GM19467 (cell line): Measurements from ENCODE around the gene KIF3C.
"Not testable (repeated sequence)": the region's sequence is repeated elsewhere in the genome, so short reads cannot be mapped to it uniquely, and the experiment has no call there.

Experiments used
- ATAC-seq: cut with Tn5 transposase; IDR thresholded peaks from one replicate; pipeline ENCODE4 v1.9.1; 2021; ENCODE audit warnings: mild to moderate bottlenecking, moderate library complexity; ENCODE audit not compliant: unreplicated experiment

The KIF3C gene

DNA sequence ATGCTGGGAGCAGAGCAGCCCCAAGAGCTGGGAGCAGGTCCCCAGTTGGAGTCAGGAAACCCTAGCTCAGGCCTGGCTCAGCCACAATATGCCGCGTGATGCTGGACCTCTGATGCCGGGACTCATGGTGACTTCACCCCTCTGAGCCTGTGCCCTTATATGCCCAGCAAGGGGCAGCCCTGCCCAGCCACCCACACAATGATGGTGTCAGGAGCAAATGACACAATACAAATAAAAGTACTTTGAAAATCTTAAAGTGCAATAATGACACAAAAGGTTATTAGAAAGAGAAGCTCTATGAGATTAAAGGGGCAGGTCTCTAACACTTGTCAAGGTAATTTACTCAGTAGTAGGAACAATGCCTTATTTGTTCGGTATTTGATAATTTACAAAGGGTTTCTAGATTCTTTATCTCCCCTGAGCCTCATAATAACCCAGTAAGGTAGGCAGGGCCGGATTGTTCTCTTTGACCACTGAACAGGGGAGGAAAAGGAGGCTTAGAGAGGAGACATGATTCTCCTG lies 18.3 kb upstream of the KIF3C start:
- ATAC-seq, result no peak

DNA sequence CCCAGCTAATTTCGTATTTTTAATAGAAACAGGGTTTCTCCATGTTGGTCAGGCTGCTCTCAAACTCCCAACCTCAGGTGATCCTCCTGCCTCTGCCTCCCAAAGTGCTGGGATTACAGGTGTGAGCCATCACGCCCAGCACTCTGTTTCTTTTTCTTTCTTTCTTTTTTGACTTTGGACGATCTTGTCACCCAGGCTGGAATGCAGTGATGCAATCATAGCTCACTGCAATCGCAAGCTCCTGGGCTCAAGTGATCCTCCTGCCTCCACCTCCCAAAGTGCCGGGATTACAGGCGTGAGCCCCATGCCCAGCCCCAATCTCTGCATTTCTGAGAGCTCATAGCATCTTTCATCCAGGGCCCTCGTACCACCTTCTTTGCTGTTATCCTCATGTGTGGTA lies 17.1 kb upstream of the KIF3C start:
- ATAC-seq, result not testable (repeated sequence)

DNA sequence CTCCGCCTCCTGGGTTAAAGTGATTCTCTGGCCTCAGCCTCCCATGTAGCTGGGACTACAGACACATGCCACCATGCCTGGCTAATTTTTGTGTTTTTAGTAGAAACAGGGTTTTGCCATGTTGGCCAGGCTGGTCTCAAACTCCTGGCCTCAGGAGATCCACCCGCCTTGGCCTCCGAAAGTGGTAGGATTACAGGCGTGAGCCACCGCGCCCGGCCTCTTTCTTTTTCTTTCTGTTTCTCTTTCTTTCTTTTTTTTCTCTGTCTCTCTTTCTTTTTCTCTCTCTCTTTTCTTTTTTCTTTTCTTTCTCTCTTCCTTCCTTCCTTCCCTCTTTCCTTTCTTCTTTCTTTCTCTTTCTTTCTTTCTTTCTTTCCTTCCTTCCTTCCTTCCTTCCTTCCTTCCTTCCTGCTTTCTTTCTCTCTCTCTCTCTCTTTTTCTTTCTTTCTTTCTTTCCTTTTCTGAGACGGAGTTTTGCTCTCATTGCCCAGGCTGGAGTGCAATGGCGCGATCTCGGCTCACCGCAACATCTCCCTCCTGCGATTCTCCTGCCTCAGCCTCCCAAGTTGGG lies 16.6 kb upstream of the KIF3C start:
- ATAC-seq, result not testable (repeated sequence)

DNA sequence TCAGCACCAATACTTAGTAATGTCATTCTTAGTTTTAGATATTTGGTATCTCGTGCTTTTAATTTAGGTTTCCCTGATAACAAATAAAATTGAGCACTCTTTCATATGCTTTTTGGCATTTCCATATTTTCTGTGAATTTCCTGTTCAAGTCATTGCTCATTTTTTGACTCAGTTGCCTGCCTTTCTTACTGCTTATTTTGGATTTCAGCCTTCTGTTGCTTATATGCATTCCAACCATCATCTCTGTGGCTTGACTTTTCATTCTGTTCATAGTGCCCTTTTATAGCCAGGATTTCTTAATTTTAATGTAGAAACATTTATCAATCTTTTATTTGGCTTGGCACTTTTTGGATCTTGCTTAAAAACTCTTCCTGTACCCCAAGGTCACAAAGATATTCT lies 14.5 kb upstream of the KIF3C start:
- no peak for ATAC-seq

DNA sequence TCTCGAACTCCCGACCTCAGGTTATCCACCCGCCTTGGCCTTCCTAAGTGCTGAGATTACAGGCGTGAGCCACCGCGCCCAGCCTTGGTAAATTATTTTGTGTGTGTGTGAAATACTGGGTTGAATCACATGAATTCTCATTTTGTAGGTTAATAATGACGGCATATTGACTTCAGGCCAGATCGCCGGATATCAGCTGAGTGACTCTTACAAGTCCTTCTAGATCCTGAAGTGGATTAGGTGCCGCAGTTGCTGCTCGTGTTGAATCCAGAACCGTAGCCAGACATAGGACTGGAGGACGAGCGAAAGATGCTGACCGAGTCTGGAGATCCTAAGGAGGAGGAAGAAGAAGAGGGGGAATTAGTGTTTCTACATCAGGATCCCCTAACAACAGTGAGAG lies 12.2 kb upstream of the KIF3C start:
- ATAC-seq, result no peak

DNA sequence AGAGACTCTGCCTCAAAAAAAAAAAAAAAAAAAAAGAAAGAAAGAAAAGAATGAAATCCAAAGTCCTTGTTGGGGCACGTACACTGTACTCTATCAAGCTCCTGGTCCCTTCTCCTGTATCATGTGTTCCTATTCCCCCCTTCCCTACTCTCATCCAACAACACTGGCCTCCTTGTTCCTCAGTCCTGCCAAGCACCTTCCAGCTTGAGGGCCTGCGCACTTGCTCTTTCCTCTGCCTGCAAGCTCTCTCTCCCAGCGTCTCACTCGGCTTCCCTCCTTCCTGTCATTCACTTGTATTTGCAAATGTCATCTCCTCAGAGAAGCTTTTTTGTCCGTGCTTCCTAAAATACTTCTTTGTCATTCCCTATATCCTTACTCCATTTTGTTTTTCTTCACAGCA lies 10.8 kb upstream of the KIF3C start:
- ATAC-seq, result no peak

DNA sequence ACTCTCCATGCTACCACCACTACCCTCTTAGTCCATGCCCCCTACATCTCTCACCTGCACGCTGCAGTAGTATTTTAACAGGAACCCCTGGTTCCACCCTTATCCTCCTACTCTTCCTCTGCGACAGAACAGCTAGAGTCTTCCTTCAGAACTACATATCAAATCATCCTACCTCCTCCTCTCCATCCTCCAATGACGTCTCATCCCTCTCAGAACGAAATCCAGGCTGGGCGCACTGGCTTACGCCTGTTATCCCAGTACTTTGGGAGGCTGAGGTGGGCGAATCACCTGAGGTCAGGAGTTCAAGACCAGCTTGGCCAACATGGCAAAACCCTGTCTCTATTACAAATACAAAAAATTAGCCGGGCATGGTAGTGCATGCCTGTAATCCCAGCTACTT lies 10.3 kb upstream of the KIF3C start:
- ATAC-seq, result no peak

DNA sequence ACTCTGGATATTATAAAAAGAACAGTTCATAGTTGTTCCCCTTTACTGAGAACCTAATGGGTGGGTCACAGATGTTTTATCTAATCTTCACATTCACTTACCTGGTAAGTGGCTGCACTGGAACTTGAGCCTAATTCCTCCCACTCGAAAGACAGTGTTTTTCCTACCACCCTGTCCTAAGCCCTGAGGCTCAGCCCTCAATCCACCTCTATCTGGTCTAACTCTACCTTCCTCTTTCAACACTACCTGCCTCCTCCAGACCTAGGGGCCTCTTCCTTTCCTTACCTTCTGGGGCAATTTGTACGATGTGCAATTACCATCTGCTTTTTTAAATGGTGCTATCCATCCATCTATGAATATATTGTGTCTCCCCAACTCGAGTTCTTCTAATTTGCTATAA lies 9.7 kb upstream of the KIF3C start:
- ATAC-seq, result no peak

DNA sequence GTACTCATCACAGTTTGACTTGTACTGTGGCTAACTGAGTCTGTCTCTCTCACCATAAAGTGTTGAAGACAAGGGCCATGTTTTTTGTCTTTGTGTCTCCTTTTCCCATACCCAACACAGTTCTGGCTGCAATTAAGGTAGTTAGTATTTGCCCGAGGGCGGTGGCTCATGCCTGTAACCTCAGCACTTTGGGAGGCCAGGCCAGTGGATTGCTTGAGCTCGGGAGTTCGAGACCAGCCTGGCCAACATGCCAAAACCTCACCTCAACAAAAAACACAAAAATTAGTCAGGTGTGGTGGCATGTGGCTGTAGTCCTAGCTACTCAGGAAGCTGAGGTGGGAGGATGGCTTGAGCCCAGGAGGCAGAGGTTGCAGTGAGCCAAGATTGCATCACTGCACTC lies 6.9 kb upstream of the KIF3C start:
- no peak for ATAC-seq

DNA sequence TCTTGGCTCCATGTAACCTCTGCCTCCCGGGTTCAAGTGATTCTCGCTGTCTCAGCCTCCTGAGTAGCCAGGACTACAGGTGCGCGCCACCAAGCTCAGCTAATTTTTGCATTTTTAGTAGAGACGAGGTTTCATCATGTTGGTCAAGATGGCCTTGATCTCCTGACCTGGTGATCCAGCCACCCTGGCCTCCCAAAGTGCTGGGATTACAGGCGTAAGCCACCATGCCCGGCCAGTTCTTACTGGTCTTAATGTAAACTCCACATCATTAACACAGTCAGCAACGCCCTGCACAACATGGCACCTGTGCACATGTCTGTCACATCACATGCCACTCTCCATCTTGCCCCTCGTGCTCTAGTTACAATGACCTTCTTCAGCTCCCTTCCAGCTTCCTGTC lies 5.8 kb upstream of the KIF3C start:
- ATAC-seq, result no peak

DNA sequence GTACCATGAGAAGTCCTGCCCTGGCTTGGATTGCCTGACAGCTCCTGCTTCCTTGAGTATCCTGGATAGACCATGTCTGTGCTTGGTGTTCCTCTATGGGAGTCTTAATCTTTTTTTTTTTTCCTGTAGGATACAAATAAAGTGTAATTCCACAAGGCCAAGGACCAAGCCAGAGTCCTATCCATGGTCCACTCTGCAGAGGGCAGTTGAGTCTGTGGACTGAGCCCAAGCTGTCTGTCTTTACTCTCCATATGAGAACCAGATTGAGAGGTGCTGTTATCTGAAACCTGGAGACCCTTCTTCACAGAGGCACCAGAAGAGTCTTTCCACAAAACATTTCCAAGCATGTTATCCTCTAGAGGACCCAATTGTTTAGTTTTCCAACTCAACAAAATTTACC lies 1.4 kb upstream of the KIF3C start:
- no peak for ATAC-seq

DNA sequence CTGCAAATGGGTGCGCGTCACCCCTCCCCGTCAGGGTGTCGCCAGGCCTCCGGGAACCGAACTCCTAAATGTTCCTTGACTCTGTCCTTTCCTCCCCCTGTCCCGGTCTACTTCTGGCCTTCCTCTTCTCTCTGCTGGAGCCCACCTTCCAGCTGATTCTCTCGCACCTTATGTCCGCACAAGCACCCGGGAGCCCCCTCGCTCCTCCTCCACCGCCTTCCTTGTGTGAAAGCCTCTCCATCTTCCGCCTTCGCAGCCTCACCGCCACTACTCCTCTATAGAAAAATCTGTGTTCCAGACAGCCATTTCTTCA lies 627 bp upstream of the KIF3C start:
- ATAC-seq, result no peak

DNA sequence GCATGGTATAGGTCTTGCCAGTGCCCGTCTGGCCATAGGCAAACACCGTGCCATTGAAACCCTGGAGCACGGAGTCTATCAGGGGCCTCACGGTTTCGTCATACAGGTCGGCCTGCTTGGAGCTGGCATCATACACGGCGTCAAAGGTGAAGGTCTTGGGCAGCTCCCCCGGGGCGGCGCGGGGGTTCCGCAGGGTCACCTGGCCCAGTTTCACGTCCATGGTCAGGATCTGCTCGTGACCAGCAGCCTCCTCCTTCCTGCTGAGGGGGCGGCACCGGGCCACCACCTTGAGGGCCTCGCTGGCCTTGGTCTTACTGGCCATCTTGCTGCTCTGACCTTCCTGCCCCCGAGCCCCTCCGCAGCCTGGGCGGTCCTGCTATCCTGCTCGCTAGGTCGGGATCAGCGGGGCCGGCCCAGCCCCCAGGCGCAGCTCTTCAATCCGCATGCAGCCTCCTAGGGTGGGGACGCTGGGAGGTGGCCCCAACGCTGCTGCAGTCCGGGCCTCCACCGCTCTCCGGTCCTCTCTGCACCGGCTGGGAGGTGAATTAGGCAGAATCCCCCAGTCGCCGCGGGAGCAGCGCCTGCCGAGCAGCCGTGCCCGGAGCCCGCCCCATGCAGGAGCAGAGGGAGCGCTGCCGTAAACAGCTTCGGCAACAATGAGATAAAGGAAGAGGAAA lies 563 bp downstream of the KIF3C start:
- no peak for ATAC-seq

DNA sequence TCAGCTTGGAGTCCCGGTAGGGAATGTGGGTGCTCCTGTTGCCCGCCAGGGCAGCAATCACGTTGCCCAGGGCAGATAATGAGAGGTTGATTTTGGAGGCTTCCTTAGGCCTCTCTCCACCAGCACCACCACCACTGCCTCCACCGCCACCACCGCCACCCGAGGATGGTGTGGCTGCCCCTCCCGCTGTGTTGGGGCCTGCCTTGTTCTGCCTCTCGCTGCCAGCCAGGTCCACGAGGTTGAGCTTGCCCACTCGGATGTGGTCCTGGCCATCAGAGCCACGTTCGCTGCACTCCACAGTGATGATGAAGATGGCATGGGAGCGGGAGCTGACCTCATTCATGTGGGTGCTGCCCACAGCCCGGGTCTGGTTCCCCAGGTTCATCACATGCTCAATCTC lies 1.3 kb downstream of the KIF3C start:
- ATAC-seq, result no peak

DNA sequence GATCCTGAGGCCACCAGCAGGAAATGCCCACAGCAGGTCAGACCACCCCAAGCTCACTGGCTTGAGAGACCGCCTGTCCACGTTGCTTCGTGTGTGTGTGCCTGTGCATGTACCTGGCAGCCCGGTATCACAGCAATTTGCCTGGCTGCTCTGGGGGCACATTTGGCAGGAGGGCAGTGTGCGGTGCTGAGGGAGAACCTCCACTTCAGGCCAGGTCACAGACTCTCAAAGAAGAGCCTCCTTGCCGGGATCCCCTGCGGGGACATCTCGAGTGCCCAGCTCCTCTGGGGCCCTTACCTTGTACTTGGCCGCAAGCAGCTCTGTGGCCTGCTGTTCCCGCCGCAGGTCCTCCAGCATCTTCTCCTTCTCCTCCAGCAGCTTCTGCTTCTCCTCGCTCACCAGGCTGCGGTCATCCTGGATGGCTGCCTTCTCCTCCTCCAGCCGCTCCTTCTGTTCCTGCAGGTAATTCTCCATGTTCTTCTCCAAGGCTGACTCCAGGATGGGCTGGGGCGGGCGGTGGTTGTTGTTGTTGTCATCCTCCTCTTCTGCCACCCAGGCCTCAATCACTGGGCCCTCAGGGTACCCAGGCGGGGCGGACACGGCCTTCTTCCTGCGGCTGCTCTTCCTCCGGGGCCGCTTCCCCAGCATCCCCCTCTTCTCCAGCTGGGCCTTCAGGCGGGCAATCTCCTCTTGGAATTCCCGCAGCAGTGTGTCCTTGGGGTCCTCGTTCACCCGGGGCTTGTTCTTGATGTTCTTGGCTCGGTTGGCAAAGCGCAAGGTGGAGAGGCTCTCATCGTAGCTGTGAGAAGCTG lies 2.0 kb downstream of the KIF3C start:
- ATAC-seq, result no peak

DNA sequence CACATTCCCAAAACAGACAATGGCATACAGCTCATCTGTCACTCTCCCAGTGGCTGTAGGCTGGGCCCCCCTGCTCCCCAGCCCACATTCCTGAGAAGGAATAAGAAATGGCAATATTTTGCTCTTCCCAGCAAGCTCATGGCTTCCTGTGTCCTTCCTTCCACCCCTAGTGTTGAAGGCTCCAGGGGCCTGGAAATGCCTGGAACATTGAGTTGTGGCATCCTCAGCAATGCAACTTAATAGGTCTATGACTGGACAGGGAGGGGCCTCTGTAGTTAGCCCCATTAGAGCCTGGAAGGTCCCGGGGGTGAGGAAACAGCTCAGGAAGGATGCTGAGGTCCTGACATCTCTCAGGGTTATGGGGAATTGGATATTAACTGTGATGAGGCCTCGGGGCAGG lies 3.3 kb downstream of the KIF3C start:
- no peak for ATAC-seq

DNA sequence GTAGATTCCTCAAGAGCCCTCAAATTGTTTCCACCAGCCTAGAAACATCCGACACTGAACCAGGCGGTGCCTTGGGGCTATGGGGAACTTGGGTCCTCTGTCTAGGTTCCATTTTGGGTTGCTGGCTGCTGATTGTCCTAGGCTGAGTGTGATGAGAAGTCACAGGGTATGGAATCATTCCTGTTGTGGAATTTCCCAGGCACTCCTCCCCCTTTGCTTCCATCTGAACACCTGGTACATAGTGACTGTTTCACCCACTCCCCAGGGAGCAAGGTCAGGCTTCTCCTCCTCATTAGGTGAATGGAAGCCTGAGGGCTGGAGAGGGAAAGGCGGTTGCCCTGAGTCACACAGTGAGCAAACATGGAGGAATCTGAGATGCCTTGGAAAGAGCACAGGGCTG lies 4.5 kb downstream of the KIF3C start:
- ATAC-seq, result no peak

DNA sequence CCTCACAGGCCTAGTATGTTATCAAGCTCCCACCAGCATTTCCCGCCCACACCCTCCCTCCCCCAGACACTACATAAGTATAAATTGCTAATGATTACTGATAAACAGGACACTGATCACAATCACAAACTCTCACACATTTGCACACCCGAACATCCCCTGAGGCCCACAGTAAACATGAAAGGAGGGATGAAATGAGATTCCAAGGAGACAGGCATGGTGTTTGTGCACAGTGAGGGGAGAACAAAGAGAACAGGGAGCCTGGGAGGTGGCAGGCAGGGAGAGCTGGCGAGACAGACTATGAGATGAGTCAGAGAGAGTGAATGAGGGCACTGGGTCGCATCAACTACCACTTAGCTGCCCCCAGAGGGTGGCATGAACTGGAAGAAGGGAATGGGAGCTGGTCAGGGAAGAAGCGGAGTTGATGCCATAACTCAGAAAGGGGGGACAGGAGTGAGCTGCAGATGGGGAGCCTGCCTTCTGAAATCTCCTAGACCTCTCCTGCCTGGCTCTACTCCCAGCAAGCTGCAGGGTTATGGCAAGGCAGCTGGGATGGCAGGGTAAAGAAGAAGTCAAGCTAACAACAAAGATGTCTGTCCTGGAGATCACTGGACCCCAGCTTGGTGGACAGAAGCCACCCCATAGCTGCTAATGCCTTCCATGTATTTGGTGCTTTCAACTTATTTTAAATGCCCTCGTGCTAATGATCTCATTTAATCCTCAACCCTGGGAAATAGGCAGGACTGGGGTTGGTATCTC lies 5.1 kb downstream of the KIF3C start:
- no peak for ATAC-seq

DNA sequence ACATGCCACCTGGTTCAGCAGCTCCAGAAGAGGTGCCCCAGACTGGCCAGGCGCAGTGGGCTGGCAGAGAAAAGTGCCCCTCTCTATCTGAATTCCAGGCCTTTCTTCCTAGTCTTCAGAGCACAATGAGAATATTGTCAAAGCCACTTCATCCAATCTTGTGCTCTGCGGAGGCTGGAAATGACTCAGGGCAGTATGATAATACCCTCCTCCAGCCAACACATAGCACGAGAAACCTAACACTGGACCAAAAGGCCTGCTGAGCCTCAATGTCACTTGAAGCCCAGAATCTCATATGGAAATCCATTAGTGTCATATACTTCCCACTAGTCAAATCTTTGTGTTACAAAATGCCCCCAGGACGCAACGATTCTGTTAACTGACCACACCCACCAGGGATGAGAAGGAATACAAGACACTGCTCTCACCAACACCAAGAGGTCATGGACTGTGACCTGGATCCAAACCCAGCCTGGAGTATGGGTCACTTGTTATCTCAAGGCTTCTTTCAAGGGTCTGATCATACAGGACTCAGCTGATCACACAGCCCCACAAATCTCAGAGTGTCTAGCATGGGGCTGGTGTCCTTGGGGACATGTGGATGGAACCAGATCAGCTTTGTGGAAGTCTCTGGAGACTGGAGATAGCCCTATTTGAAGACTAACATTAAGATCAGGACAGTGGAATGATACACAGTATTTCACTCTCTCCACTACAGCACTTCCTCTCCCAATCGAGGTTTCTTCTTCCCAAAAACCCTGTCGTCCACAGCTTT lies 10.1 kb downstream of the KIF3C start:
- no peak for ATAC-seq

DNA sequence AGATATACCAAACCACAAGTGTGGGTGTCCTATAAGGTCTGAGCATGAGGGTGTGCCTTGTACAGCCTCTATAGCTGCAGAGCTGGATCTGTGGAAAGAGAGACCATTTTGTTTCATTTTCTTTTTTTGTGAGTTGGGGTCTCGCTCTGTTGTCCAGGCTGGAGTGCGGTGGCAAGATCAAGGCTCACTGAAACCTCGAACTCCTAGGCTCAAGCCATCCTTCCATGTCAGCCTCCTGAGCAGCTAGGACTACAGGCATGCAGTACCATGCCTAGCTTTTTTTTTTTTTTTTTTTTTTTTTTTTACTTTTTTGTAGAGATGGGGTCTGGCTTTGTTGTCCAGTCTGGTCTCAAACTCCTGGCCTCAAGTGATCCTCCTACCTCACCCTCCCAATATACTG lies 10.7 kb downstream of the KIF3C start:
- ATAC-seq, result no peak
